K562 (cell line): ENCODE data around the gene HSD3B7. TPM values are rescaled to one million over a fixed set of nuclear protein-coding genes. Genes with fewer than 3 reads are reported as not detected.

Experiments used
- ARNT ChIP-seq, 2 experiments: fragments of 450-650 bp; IDR thresholded peaks; 2 replicates each; pipeline ENCODE4 v1.6.1; 2016; ENCODE audit warnings: mild to moderate bottlenecking in 1 of 2
- CREB3 ChIP-seq: fragments of 450-650 bp; conservative IDR thresholded peaks from 2 replicates; pipeline ENCODE4 v1.6.1; 2016; ENCODE audit warnings: missing genetic modification characterization, low read depth, mild to moderate bottlenecking, missing compliant biosample characterization, moderate library complexity
- CUX1 ChIP-seq: fragments of 200-800 bp; sonication (Bioruptor generic); IDR thresholded peaks from 2 replicates; pipeline ENCODE4 v1.6.1; 2016; ENCODE audit warnings: missing genetic modification characterization, missing compliant biosample characterization
- FOXJ3 ChIP-seq: sonication (generic); formaldehyde crosslinking; IDR thresholded peaks from 2 replicates; pipeline ENCODE4 v1.4.0; 2020; ENCODE audit warnings: mild to moderate bottlenecking, missing genetic modification reagents
- HMG20B ChIP-seq: fragments of 250-450 bp; sonication (Bioruptor Pico); IDR thresholded peaks from 2 replicates; pipeline ENCODE4 v1.5.0; 2021; ENCODE audit warnings: mild to moderate bottlenecking
- MCM7 ChIP-seq, 2 experiments: fragments of 450-650 bp; IDR thresholded peaks; 2 replicates each; pipeline ENCODE4 v1.6.1; 2016 to 2018
- MEF2D ChIP-seq: conservative IDR thresholded peaks from 2 replicates; pipeline ENCODE4 v1.6.1; 2016; ENCODE audit warnings: low read depth, missing genetic modification characterization, missing compliant biosample characterization
- SIN3A ChIP-seq, 2 experiments: fragments of 150-350 bp in 1 of 2; IDR thresholded peaks; 2 replicates each; pipeline ENCODE4 v1.6.1; 2011 to 2016; ENCODE audit warnings: borderline replicate concordance in 2 of 2, low read depth in 2 of 2, low read length in 2 of 2, mild to moderate bottlenecking in 2 of 2, moderate library complexity in 2 of 2; ENCODE audit not compliant: control insufficient read depth in 1 of 2
- ZMIZ1 ChIP-seq, 2 experiments: fragments of 150-350 bp in 1 of 2; IDR thresholded peaks; 2 replicates each; pipeline ENCODE4 v1.6.1; 2012 to 2016; ENCODE audit warnings: low read depth in 2 of 2, low read length in 2 of 2, mild to moderate bottlenecking in 1 of 2, moderate library complexity in 1 of 2
- ZNF239 ChIP-seq: fragments of 250-450 bp; sonication (Bioruptor Pico); IDR thresholded peaks from 2 replicates; pipeline ENCODE4 v1.4.0; 2020; ENCODE audit warnings: mild to moderate bottlenecking
- ZNF280A ChIP-seq: fragments of 450-650 bp; IDR thresholded peaks from 2 replicates; pipeline ENCODE4 v1.6.1; 2018; ENCODE audit warnings: mild to moderate bottlenecking, low read depth; ENCODE audit not compliant: partially characterized antibody
- polyA plus RNA-seq, 8 experiments: library from polyadenylated mRNA; depleted of rRNA in 4 of 8; stranded (reverse) in 5 of 8; unstranded in 3 of 8; fragments of >200 nt; fragmentation: Nextera tagmentation in 2 of 8; fragmentation: Illumina TruSeq in 1 of 8; extraction: Ambion mirVana in 2 of 8; extraction: Trizol in 1 of 8; gene quantifications; 2 replicates each; pipeline versions ENCODE4 v1.2.1 to v1.2.3, GENCODE V29; 2011 to 2014; ENCODE audit warnings: inconsistent platforms in 1 of 8, missing spikeins in 1 of 8
- total RNA-seq, 7 experiments: library from RNA; depleted of rRNA in 6 of 7; stranded (reverse); fragments of >200 nt in 6 of 7; fragmentation: Illumina TruSeq in 2 of 7; extraction: Trizol in 2 of 7; gene quantifications; 2 replicates each; pipeline versions ENCODE4 v1.2.1 to v1.2.3, GENCODE V29; 2011 to 2021; ENCODE audit warnings: low replicate concordance in 1 of 7
- TF ChIP-seq, protein P1 (sequence below): fragments of 250-450 bp; sonication (Bioruptor Pico); IDR thresholded peaks from 2 replicates; pipeline ENCODE4 v1.5.1; 2021; ENCODE audit warnings: mild to moderate bottlenecking

Gene HSD3B7
- total and polyA plus RNA-seq, 9 of the 15 experiments (the other 6 are each of a cell fraction or from before 2014, with no cell fraction given): 5.4 to 49.1 (median 23.0) TPM

DNA sequence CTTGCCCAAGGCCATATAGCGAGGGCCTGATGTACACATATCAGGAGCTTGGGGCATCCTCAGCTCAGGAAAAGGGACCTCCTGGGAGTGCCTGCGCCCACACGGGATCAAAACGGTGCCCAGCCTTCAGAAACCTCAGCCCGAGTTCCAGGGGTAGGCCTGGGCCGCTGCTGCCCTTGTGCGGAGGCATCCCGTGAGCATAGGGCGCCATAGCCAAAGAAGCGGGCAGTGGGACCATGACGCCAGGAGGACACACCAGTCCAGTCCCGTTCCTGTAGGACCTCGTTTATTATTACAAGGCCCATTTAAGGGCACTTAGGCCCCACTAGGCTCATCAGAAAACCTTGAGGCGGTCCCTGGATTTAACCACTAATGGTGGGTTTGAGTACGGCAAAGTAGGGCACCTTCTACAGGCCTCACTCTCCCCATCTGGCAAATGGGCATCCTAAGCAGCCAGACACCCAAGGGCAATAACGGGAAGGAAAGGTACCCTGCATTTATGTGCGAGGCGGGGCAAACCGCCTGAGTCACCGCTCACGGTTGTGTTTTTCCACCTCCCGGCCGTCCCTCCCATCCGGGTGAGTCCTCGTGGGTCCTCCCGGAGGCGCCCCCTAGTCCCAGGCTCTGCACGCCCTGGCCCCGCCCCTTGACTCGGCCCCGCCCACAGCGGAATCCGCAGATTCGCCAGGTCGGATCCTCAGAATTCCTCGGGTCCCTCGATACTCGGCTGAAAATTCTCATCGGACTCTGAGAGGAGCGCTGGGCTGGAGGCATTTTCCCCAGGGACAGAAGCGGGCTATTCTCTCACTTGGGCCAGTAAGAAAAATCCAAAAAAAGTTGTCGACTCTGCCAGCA lies 28.2 kb upstream of the HSD3B7 start (continued):
- TF ChIP-seq SIN3A (IDR thresholded peaks at IDR 0.05; ENCODE audit: borderline replicate concordance in 2 of 2, control insufficient read depth in 1 of 2, low read depth in 2 of 2, low read length in 2 of 2) (no peak), CREB3 (tag) (no peak), HMG20B (CRISPR knock-in tag) (peak; percentile 13; the same call in 1 of the 2 replicates), FOXJ3 (CRISPR knock-in tag) (no peak), MCM7 (IDR thresholded peaks at IDR 0.05) (no peak), CUX1 (no peak), ZNF239 (CRISPR knock-in tag) (no peak), ZMIZ1 (IDR thresholded peaks at IDR 0.05; ENCODE audit: low read depth in 2 of 2, low read length in 2 of 2) (no peak), ZNF280A (no peak), ARNT (IDR thresholded peaks at IDR 0.05) (peak in 1 of 2 experiments; percentile 21; a peak in 2 of 4 replicates), MEF2D (tag) (0 out of 2 replicates have a peak, but pooled peaks have one; percentile 42)
- TF ChIP-seq, protein P1, sequence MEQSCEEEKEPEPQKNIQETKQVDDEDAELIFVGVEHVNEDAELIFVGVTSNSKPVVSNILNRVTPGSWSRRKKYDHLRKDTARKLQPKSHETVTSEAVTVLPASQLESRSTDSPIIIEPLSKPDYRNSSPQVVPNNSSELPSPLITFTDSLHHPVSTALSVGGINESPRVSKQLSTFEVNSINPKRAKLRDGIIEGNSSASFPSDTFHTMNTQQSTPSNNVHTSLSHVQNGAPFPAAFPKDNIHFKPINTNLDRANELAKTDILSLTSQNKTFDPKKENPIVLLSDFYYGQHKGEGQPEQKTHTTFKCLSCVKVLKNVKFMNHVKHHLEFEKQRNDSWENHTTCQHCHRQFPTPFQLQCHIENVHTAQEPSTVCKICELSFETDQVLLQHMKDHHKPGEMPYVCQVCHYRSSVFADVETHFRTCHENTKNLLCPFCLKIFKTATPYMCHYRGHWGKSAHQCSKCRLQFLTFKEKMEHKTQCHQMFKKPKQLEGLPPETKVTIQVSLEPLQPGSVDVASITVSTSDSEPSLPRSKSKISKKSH: no peak
